Smooth muscle cell (in vitro differentiated cells): Measurements from ENCODE around the gene ADAMTS2. TPM values are rescaled to one million over a fixed set of nuclear protein-coding genes. Genes with fewer than 3 reads are reported as not detected.

ENCODE experiments used
- DNase-seq: peaks from one replicate; lab custom pipeline; 2025; ENCODE audit not compliant: unreplicated experiment; lab: John Stamatoyannopoulos, UW
- H2AFZ ChIP-seq: fragments of 200-600 bp; sonication (generic); 2 replicates; pipeline ENCODE4 v1.6.0; 2016; ENCODE audit warnings: antibody characterized with exemption, low read depth, mild to moderate bottlenecking
- H3F3A ChIP-seq: fragments of 200-600 bp; sonication (generic); 2 replicates; pipeline ENCODE4 v1.6.0; 2017; ENCODE audit warnings: antibody characterized with exemption, low read depth
- H3K27ac ChIP-seq: fragments of 200-600 bp; sonication (generic); 2 replicates; pipeline ENCODE4 v1.5.1; 2016; ENCODE audit warnings: low read depth, mild to moderate bottlenecking
- H3K27me3 ChIP-seq: fragments of 200-600 bp; sonication (generic); 2 replicates; pipeline ENCODE4 v1.6.1; 2016; ENCODE audit warnings: low read depth, mild to moderate bottlenecking
- H3K36me3 ChIP-seq: fragments of 200-600 bp; sonication (generic); 2 replicates; pipeline ENCODE4 v1.5.1; 2016; ENCODE audit warnings: low read depth
- H3K4me1 ChIP-seq: fragments of 200-600 bp; sonication (generic); 2 replicates; pipeline ENCODE4 v1.5.1; 2016; ENCODE audit warnings: low read depth
- H3K4me2 ChIP-seq: fragments of 200-600 bp; sonication (generic); 2 replicates; pipeline ENCODE4 v1.6.0; 2016; ENCODE audit warnings: mild to moderate bottlenecking
- H3K4me3 ChIP-seq: fragments of 200-600 bp; sonication (generic); 2 replicates; pipeline ENCODE4 v1.5.1; 2016; ENCODE audit warnings: mild to moderate bottlenecking
- H3K79me2 ChIP-seq: fragments of 200-600 bp; sonication (generic); 2 replicates; pipeline ENCODE4 v1.6.0; 2016; ENCODE audit warnings: low read depth, mild to moderate bottlenecking
- H3K9ac ChIP-seq: fragments of 200-600 bp; sonication (generic); 2 replicates; pipeline ENCODE4 v1.6.0; 2016; ENCODE audit warnings: low read depth
- H3K9me3 ChIP-seq: fragments of 200-600 bp; sonication (generic); replicated peaks from 2 replicates; pipeline ENCODE4 v1.5.1; 2016; ENCODE audit warnings: low read depth
- H4K20me1 ChIP-seq: fragments of 200-600 bp; sonication (generic); 2 replicates; pipeline ENCODE4 v1.6.0; 2016; ENCODE audit warnings: low read depth
- CTCF ChIP-seq: fragments of 200-600 bp; sonication (generic); IDR thresholded peaks from 2 replicates; pipeline ENCODE4 v1.5.1; 2017; ENCODE audit warnings: borderline replicate concordance, mild to moderate bottlenecking, antibody characterized with exemption; ENCODE audit not compliant: insufficient read depth, poor library complexity, severe bottlenecking
- WGBS: methylation state at CpG from one replicate; pipeline ENCODE4 v1.1.7; 2016; ENCODE audit warnings: low lambda C conversion rate; 5-methylcytosine and 5-hydroxymethylcytosine counted together
- polyA plus RNA-seq: library from polyadenylated mRNA; unstranded; fragments of >200 nt; fragmentation: Nextera tagmentation; extraction: Ambion mirVana; gene quantifications from 2 replicates; pipeline ENCODE4 v1.2.1, GENCODE V29; 2016
- total RNA-seq: library from RNA; depleted of rRNA; stranded (reverse); fragments of >200 nt; gene quantifications from 2 replicates; pipeline ENCODE4 v1.2.3, GENCODE V29; 2014

The ADAMTS2 gene
- total and polyA plus RNA-seq, 2 experiments from 2014 or later = 22.8 to 37.5 TPM

GRCh38 chr5:179330186-179330900 is 14.9 kb downstream of the ADAMTS2 start:
- TF ChIP-seq CTCF = no peak

GRCh38 chr5:179328291-179328690 is 17.0 kb downstream of the ADAMTS2 start:
- 92% methylated on average over 6 of the region's 6 CpGs for WGBS
- Histone ChIP-seq H3K27me3 (no peaks in the 10 kb centered on the region), H3K4me2 (no peak overlapping the region), H3K79me2 (no peaks in the 10 kb centered on the region), H4K20me1 (peaks cover 27% of the 10 kb centered on the region), H3F3A (no peaks in the 10 kb centered on the region), H3K4me3 (no peak overlapping the region), H2AFZ (no peak overlapping the region), H3K27ac (no peak overlapping the region), H3K36me3 (no peaks in the 10 kb centered on the region), H3K4me1 (no peaks in the 10 kb centered on the region), H3K9me3 (no peaks in the 10 kb centered on the region), H3K9ac (no peak overlapping the region)
- TF ChIP-seq CTCF = no peak
- DNase-seq = no peak

More at GRCh38 chr5:179330186-179330900, 14.9 kb downstream of the ADAMTS2 start:
- H3F3A ChIP-seq = no peaks in the 10 kb centered on the region
- no peak for DNase-seq
- H4K20me1 ChIP-seq = peaks cover 42% of the 10 kb centered on the region
- H3K4me1 ChIP-seq = no peaks in the 10 kb centered on the region
- no peak overlapping the region for H3K4me3 ChIP-seq
- H3K27ac ChIP-seq = no peak overlapping the region
- H3K27me3 ChIP-seq = no peaks in the 10 kb centered on the region
- H3K9me3 ChIP-seq = no peaks in the 10 kb centered on the region
- no peaks in the 10 kb centered on the region for H3K79me2 ChIP-seq
- H3K36me3 ChIP-seq = no peaks in the 10 kb centered on the region
- 98% methylated on average over 11 of the region's 13 CpGs for WGBS
- H2AFZ ChIP-seq = no peak overlapping the region
- H3K9ac ChIP-seq = no peak overlapping the region
- H3K4me2 ChIP-seq = no peak overlapping the region

GRCh38 chr5:179327021-179327735 is 18.1 kb downstream of the ADAMTS2 start:
- Histone ChIP-seq H3K4me1 (no peaks in the 10 kb centered on the region), H3F3A (no peaks in the 10 kb centered on the region), H4K20me1 (peaks cover 27% of the 10 kb centered on the region), H3K27me3 (no peaks in the 10 kb centered on the region), H3K79me2 (no peaks in the 10 kb centered on the region), H3K27ac (no peak overlapping the region), H2AFZ (no peak overlapping the region), H3K9me3 (no peaks in the 10 kb centered on the region), H3K4me3 (no peak overlapping the region), H3K4me2 (no peak overlapping the region), H3K36me3 (no peaks in the 10 kb centered on the region), H3K9ac (no peak overlapping the region)
- no peak for TF ChIP-seq CTCF
- 89% methylated on average over 15 of the region's 15 CpGs for WGBS
- DNase-seq = no peak
